ENCODE data around the gene CLTC. TPM values are rescaled to one million over a fixed set of nuclear protein-coding genes. Genes with fewer than 3 reads are reported as not detected.
A peak's percentile ranks its signal among the peaks of the same experiment; 100 is the strongest.

The CLTC gene
- total and polyA plus RNA-seq, 12 donors = 42.5 to 196 (median 167) TPM

DNA sequence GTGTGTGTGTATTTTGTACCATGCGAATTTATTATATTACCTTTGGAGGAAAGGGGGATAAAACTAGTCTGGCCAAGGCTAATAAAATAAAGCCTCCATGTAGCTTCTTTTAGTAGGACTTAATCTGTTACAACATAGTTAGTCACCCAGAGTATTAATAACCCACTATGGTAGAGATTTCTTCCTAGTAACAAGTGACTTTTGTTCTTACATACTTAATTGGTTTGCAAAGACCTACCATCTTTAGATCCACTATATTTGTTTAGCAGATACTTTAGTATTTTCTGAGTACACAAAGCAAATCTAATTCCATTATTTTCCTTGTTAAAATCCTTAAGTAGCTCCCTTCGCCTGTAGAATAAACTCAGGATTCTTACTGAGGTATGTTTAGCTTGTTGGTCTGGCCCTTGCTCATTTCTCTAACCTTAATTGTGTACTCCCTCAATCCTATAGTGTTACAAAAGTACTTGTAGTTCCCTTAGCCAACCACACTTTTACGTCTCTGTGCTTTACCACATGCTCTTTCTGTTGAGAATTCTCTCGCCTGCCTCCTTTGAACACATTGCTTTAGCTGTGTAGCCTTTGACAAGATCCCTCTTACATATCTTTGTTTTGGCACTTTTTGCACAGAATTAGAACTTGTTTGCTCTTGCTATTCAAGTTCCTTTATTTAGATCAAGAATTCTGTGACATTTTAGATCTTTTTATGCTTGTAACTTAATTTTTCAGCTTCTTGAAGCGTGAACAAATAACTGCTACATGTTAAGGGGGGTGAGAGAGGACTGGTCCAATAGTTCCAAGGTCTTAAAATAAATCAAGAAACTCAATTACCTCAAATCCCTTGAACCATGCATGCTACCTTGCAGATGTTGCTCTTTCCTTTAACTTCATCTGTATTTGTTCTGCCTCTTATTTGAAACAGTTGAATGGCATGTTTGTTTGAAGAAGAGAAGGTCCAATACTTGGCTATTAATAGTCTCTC, 23.8 kb downstream of the CLTC start:
- TF ChIP-seq, protein P1, sequence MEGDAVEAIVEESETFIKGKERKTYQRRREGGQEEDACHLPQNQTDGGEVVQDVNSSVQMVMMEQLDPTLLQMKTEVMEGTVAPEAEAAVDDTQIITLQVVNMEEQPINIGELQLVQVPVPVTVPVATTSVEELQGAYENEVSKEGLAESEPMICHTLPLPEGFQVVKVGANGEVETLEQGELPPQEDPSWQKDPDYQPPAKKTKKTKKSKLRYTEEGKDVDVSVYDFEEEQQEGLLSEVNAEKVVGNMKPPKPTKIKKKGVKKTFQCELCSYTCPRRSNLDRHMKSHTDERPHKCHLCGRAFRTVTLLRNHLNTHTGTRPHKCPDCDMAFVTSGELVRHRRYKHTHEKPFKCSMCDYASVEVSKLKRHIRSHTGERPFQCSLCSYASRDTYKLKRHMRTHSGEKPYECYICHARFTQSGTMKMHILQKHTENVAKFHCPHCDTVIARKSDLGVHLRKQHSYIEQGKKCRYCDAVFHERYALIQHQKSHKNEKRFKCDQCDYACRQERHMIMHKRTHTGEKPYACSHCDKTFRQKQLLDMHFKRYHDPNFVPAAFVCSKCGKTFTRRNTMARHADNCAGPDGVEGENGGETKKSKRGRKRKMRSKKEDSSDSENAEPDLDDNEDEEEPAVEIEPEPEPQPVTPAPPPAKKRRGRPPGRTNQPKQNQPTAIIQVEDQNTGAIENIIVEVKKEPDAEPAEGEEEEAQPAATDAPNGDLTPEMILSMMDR (IDR thresholded peaks at IDR 0.05) = no peak
- H3K9me3 ChIP-seq = no peaks in the 10 kb centered on the region
- ATAC-seq (peak in 6 of 8 donors; percentile 46 to 76 (median 63)), DNase-seq (no peak)
- peak overlapping the region in 2 of 10 donors; percentile 19 to 30 for H3K27ac ChIP-seq
- H3K27me3 ChIP-seq = no peaks in the 10 kb centered on the region
- intact Hi-C loops (cut with DNase I) = no loop called here
- H3K4me3 ChIP-seq = no peak overlapping the region
- 81% methylated on average over 5 of the region's 5 CpGs for WGBS, 2 donors
- peaks cover 0 to 50% (median 22%) of the 10 kb centered on the region in 9 donors for H3K36me3 ChIP-seq
- H3K4me1 ChIP-seq = peaks cover 0 to 90% (median 64%) of the 10 kb centered on the region in 9 donors

DNA sequence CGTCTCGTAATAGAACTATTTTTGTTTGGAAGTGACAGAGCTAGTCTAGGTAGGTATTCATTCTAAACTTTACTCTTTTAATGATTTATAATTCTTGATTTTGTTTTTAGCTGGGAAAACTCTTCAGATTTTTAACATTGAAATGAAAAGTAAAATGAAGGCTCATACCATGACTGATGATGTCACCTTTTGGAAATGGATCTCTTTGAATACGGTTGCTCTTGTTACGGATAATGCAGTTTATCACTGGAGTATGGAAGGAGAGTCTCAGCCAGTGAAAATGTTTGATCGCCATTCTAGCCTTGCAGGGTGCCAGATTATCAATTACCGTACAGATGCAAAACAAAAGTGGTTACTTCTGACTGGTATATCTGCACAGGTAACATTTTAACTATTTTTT, 27.6 kb downstream of the CLTC start:
- no peak overlapping the region for H3K27ac ChIP-seq
- peaks cover 0 to 4% (median 0%) of the 10 kb centered on the region in 11 donors for H3K9me3 ChIP-seq
- ATAC-seq = no peak
- peaks cover 0 to 88% (median 44%) of the 10 kb centered on the region in 9 donors for H3K36me3 ChIP-seq
- intact Hi-C loops (cut with DNase I) = loop anchor here in 2 of 10 donors (5.0 kb wide), 1 partner anchor 40 kb away; no protein-coding TSS in a partner anchor
- no peak overlapping the region for H3K4me3 ChIP-seq
- TF ChIP-seq, protein P1 (IDR thresholded peaks at IDR 0.05) = no peak
- H3K27me3 ChIP-seq = no peaks in the 10 kb centered on the region
- DNase-seq = no peak
- 61 to 68% methylated on average over 6 of the region's 6 CpGs for WGBS, 2 donors
- H3K4me1 ChIP-seq = peaks cover 0 to 55% (median 37%) of the 10 kb centered on the region in 9 donors

DNA sequence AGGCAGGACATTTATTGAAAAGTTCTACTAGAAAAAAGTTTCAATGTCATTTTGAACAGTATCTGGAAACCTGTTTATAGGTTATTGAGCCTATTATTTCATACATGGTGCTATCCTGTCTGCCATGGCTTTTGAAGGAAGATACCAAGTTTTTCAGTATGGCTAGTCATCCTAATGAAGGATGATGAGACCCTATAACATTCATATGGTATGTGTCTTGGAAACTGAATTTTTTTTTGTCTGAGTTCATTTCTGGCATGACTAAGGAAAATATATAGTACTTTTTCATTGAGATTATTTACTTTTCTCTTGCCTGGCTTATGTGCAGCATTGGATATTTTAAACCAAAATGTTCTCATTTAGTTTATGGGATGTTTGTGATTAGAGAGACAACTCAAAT, 30.2 kb downstream of the CLTC start:
- Histone ChIP-seq H3K4me1 (peaks cover 0 to 32% (median 20%) of the 10 kb centered on the region in 9 donors), H3K27ac (no peak overlapping the region), H3K4me3 (no peak overlapping the region), H3K27me3 (no peaks in the 10 kb centered on the region), H3K36me3 (peaks cover 0 to 100% (median 55%) of the 10 kb centered on the region in 9 donors), H3K9me3 (peaks cover 0 to 11% (median 0%) of the 10 kb centered on the region in 11 donors)
- DNase-seq = no peak
- no peak for ATAC-seq
- intact Hi-C loops (cut with DNase I) = loop anchor here in 2 of 10 donors (5.0 kb wide), 1 partner anchor 37 kb away; no protein-coding TSS in a partner anchor
- TF ChIP-seq, protein P1 (IDR thresholded peaks at IDR 0.05) = no peak

DNA sequence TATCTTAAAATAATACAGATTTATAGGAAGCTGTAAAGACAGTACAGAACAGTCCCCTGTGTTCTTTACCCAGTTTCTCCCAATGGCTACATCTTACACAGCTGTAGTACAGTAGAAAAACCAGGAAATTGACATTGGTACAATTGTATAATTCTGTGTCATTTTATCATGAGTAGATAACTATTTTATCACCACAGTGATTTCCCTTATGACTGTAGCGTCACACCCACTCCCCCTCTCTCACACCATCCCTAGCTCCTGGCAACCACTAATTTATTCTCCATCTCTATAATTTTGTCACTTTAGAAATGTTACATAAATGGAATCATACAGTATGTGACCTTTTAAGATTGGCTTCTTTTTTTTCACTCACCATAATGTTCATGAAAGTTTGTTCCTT, 30.9 kb downstream of the CLTC start:
- 89 to 98% methylated on average over 1 of the region's 1 CpG for WGBS, 2 donors
- Histone ChIP-seq H3K4me3 (no peak overlapping the region), H3K4me1 (peaks cover 0 to 24% (median 15%) of the 10 kb centered on the region in 9 donors), H3K9me3 (peaks cover 0 to 11% (median 0%) of the 10 kb centered on the region in 11 donors), H3K36me3 (peaks cover 0 to 100% (median 60%) of the 10 kb centered on the region in 9 donors), H3K27me3 (no peaks in the 10 kb centered on the region), H3K27ac (no peak overlapping the region)
- ATAC-seq (no peak), DNase-seq (no peak)
- TF ChIP-seq, protein P1 (IDR thresholded peaks at IDR 0.05) = no peak
- intact Hi-C loops (cut with DNase I) = loop anchor here in 1 of 10 donors (1.0 kb wide), 1 partner anchor 18 kb away; no protein-coding TSS in a partner anchor
